Stimulated activated CD8-positive, alpha-beta memory T cell treated with anti-CD3 and anti-CD28 coated beads, Interleukin-2, amount 100 ng/mL, for 48 hours (primary cell): ENCODE measurements around the gene ABCA13.

ENCODE experiments used
- DNase-seq, 2 donors: peaks; one replicate each; pipeline ENCODE4 v3.0.0-alpha.2; 2020; ENCODE audit warnings: low read depth in 2 of 2

Gene ABCA13

GRCh38 chr7:48634116-48634632, 462.9 kb downstream of the ABCA13 start:
- DNase-seq: no peak

GRCh38 chr7:48635796-48636195, 464.5 kb downstream of the ABCA13 start:
- no peak for DNase-seq

GRCh38 chr7:48636391-48637015, 465.2 kb downstream of the ABCA13 start:
- no peak for DNase-seq

GRCh38 chr7:48637382-48637781, 466.1 kb downstream of the ABCA13 start:
- DNase-seq: no peak

GRCh38 chr7:48638041-48638440, 466.8 kb downstream of the ABCA13 start:
- no peak for DNase-seq

GRCh38 chr7:48643431-48644013, 472.3 kb downstream of the ABCA13 start:
- DNase-seq: no peak

- no peak for DNase-seq
Observed at GRCh38 chr7:48658138-48658537, 486.9 kb downstream of the ABCA13 start.

- no peak for DNase-seq
Observed at GRCh38 chr7:48660306-48660870, 489.1 kb downstream of the ABCA13 start.

- no peak for DNase-seq
Observed at GRCh38 chr7:48664241-48664640, 493.0 kb downstream of the ABCA13 start.

GRCh38 chr7:48665353-48666135, 494.3 kb downstream of the ABCA13 start:
- no peak for DNase-seq

GRCh38 chr7:48667407-48667806, 496.1 kb downstream of the ABCA13 start:
- no peak for DNase-seq

GRCh38 chr7:48671656-48672055, 500.4 kb downstream of the ABCA13 start:
- no peak for DNase-seq

GRCh38 chr7:48681006-48681405, 509.7 kb downstream of the ABCA13 start:
- DNase-seq: no peak

GRCh38 chr7:48691788-48692187, 520.5 kb downstream of the ABCA13 start:
- no peak for DNase-seq
